Osteoblast (primary cell): Measurements from ENCODE around the gene ZBTB44. TPM values are rescaled to one million over a fixed set of nuclear protein-coding genes. Genes with fewer than 3 reads are reported as not detected.
A peak's percentile ranks its signal among the peaks of the same experiment; 100 is the strongest.

Source experiments
- DNase-seq: peaks from one replicate; pipeline ENCODE4 v3.0.0; 2011; ENCODE audit warnings: low spot score, mixed read lengths; ENCODE audit not compliant: insufficient read length; ENCODE audit errors: missing footprints
- H2AFZ ChIP-seq: 2 replicates; pipeline ENCODE4 v1.6.0; 2011; ENCODE audit warnings: mild to moderate bottlenecking, low read length
- H3K27ac ChIP-seq: 2 replicates; pipeline ENCODE4 v1.5.1; 2011; ENCODE audit warnings: mild to moderate bottlenecking, low read depth, low read length, moderate library complexity
- H3K27me3 ChIP-seq: 2 replicates; pipeline ENCODE4 v1.6.0; 2012; ENCODE audit warnings: mild to moderate bottlenecking, control low read depth, inconsistent platforms, low read length, moderate library complexity; ENCODE audit not compliant: insufficient read depth
- H3K36me3 ChIP-seq: 2 replicates; pipeline ENCODE4 v1.5.1; 2011; ENCODE audit warnings: mild to moderate bottlenecking, low read length, control low read depth, moderate library complexity; ENCODE audit not compliant: insufficient read depth
- H3K4me1 ChIP-seq: 2 replicates; pipeline ENCODE4 v1.5.1; 2011; ENCODE audit warnings: mild to moderate bottlenecking, low read length, control low read depth, moderate library complexity; ENCODE audit not compliant: insufficient read depth
- H3K4me2 ChIP-seq: 2 replicates; pipeline ENCODE4 v1.6.0; 2011; ENCODE audit warnings: mild to moderate bottlenecking, low read length; ENCODE audit not compliant: insufficient read depth
- H3K4me3 ChIP-seq: fragments of 200-600 bp; sonication (generic); 3 replicates; pipeline ENCODE4 v1.5.1; 2012; ENCODE audit warnings: mild to moderate bottlenecking, low read length, inconsistent platforms; ENCODE audit not compliant: insufficient read depth
- H3K79me2 ChIP-seq: 2 replicates; pipeline ENCODE4 v1.6.0; 2012; ENCODE audit warnings: mild to moderate bottlenecking, low read length, control low read depth, inconsistent platforms; ENCODE audit not compliant: insufficient read depth
- H3K9me3 ChIP-seq: 2 replicates; pipeline ENCODE4 v1.5.1; 2011; ENCODE audit warnings: low read depth, low read length, control low read depth
- H4K20me1 ChIP-seq: 2 replicates; pipeline ENCODE4 v1.6.0; 2012; ENCODE audit warnings: mild to moderate bottlenecking, low read length, control low read depth; ENCODE audit not compliant: insufficient read depth
- total RNA-seq: library from RNA; depleted of rRNA; stranded (reverse); fragments of >200 nt; gene quantifications from 2 replicates; pipeline ENCODE4 v1.2.3, GENCODE V29; 2012
- TF ChIP-seq, protein P1 (sequence below): IDR thresholded peaks from 2 replicates; pipeline ENCODE4 v1.5.1; 2011; ENCODE audit warnings: mild to moderate bottlenecking, low read depth, low read length, moderate library complexity; ENCODE audit errors: extremely low read depth

Gene ZBTB44
- total RNA-seq, 1 donor = 50.3 TPM

DNA sequence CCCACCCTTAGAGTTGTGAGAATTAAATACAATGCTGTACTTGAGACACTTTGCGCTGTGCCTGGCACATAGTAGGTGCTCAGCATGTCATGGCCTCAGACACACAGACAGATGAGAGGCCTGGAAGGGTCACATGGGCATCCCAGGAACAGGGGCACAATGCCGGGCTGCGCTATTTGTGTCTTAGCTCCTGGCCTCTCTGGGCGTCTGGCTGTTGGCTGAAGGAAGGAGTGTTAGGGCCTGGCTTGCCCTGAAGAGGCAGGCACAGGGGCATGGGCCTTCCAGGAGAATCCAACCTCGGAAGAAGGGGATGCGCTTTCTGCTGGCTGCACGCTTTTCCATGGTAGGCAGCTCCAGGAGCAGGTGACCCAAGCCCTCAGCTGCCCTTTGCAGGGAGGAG lies 113.7 kb downstream of the ZBTB44 start:
- H3K36me3 ChIP-seq = no peaks in the 10 kb centered on the region
- no peaks in the 10 kb centered on the region for H3K9me3 ChIP-seq
- H2AFZ ChIP-seq = no peak overlapping the region
- H3K79me2 ChIP-seq = no peaks in the 10 kb centered on the region
- H4K20me1 ChIP-seq = no peaks in the 10 kb centered on the region
- peak; percentile 49 for DNase-seq
- no peak overlapping the region for H3K4me2 ChIP-seq
- H3K27me3 ChIP-seq = peaks cover 6% of the 10 kb centered on the region
- TF ChIP-seq, protein P1, sequence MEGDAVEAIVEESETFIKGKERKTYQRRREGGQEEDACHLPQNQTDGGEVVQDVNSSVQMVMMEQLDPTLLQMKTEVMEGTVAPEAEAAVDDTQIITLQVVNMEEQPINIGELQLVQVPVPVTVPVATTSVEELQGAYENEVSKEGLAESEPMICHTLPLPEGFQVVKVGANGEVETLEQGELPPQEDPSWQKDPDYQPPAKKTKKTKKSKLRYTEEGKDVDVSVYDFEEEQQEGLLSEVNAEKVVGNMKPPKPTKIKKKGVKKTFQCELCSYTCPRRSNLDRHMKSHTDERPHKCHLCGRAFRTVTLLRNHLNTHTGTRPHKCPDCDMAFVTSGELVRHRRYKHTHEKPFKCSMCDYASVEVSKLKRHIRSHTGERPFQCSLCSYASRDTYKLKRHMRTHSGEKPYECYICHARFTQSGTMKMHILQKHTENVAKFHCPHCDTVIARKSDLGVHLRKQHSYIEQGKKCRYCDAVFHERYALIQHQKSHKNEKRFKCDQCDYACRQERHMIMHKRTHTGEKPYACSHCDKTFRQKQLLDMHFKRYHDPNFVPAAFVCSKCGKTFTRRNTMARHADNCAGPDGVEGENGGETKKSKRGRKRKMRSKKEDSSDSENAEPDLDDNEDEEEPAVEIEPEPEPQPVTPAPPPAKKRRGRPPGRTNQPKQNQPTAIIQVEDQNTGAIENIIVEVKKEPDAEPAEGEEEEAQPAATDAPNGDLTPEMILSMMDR = no peak
- H3K4me1 ChIP-seq = no peaks in the 10 kb centered on the region
- H3K27ac ChIP-seq = no peak overlapping the region
- H3K4me3 ChIP-seq = no peak overlapping the region

DNA sequence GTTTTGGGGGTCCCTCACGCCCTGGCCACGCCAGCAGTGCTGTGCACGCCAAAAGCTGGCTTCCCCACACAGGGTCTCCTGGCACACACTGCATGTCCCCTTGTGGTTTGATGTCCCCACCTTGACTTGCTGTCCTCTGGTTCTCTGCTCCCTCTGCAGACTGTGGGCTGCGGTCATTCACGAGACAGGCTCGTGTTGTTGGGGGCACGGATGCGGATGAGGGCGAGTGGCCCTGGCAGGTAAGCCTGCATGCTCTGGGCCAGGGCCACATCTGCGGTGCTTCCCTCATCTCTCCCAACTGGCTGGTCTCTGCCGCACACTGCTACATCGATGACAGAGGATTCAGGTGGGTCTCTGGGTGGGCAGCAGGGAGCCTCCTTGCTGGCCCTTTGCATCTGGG lies 114.9 kb downstream of the ZBTB44 start:
- Histone ChIP-seq H3K27ac (no peak overlapping the region), H3K79me2 (no peaks in the 10 kb centered on the region), H3K4me1 (no peaks in the 10 kb centered on the region), H3K27me3 (peaks cover 6% of the 10 kb centered on the region), H3K9me3 (no peaks in the 10 kb centered on the region), H4K20me1 (no peaks in the 10 kb centered on the region), H2AFZ (no peak overlapping the region), H3K36me3 (no peaks in the 10 kb centered on the region), H3K4me2 (no peak overlapping the region), H3K4me3 (no peak overlapping the region)
- TF ChIP-seq, protein P1 = no peak
- DNase-seq = peak; percentile 79

DNA sequence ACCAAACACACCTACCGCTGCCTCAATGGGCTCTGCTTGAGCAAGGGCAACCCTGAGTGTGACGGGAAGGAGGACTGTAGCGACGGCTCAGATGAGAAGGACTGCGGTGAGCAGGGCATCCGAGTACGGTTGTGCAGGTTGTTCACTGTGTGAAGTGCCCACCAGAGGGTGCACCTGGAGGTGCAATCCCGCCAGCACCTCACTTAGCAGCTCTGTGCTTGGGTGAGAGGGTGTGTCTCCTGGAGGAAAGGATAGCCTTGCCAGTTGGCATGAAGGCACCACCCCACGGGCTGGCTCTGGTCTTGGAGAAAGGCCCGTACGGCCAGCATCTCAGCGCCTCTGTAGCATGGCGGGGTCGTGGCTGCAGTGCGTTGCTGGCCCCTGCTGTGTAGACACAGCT lies 115.8 kb downstream of the ZBTB44 start:
- Histone ChIP-seq H3K27me3 (peaks cover 6% of the 10 kb centered on the region), H4K20me1 (no peaks in the 10 kb centered on the region), H3K4me3 (no peak overlapping the region), H3K9me3 (no peaks in the 10 kb centered on the region), H3K36me3 (no peaks in the 10 kb centered on the region), H3K4me2 (no peak overlapping the region), H3K79me2 (no peaks in the 10 kb centered on the region), H3K27ac (no peak overlapping the region), H3K4me1 (no peaks in the 10 kb centered on the region), H2AFZ (no peak overlapping the region)
- DNase-seq = peak; percentile 78
- TF ChIP-seq, protein P1 = no peak

DNA sequence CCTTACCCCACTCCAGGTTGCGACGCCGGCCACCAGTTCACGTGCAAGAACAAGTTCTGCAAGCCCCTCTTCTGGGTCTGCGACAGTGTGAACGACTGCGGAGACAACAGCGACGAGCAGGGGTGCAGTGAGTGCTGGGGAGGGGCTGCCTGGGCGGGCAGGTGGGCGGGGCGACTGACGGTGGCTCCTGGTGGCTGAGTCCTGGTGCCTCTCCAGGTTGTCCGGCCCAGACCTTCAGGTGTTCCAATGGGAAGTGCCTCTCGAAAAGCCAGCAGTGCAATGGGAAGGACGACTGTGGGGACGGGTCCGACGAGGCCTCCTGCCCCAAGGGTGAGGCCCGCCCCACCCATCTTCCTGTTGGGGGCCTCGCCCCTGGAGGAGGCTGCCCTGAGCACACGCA lies 116.4 kb downstream of the ZBTB44 start:
- Histone ChIP-seq H3K79me2 (no peaks in the 10 kb centered on the region), H3K27me3 (peaks cover 6% of the 10 kb centered on the region), H3K4me1 (no peaks in the 10 kb centered on the region), H2AFZ (no peak overlapping the region), H3K4me3 (no peak overlapping the region), H3K4me2 (no peak overlapping the region), H3K9me3 (no peaks in the 10 kb centered on the region), H4K20me1 (no peaks in the 10 kb centered on the region), H3K27ac (no peak overlapping the region), H3K36me3 (no peaks in the 10 kb centered on the region)
- TF ChIP-seq, protein P1 = no peak
- DNase-seq = no peak
